Muscle layer of duodenum (tissue), 2 donors: ENCODE measurements around the gene CD9.
"Not testable (repeated sequence)": the region's sequence is repeated elsewhere in the genome, so short reads cannot be mapped to it uniquely, and the experiment has no call there.

Source experiments
- H3K27ac ChIP-seq: one replicate; pipeline ENCODE4 v1.7.0; 2013; ENCODE audit warnings: mild to moderate bottlenecking, low read length
- H3K27me3 ChIP-seq: one replicate; pipeline ENCODE4 v1.7.0; 2013; ENCODE audit warnings: low read depth, mild to moderate bottlenecking, control low read depth, low read length
- H3K36me3 ChIP-seq, 2 donors: one replicate each; pipeline ENCODE4 v1.7.0; 2013; ENCODE audit warnings: low read length in 2 of 2, control low read depth in 1 of 2, mild to moderate bottlenecking in 1 of 2; ENCODE audit not compliant: insufficient read depth in 2 of 2, control insufficient read depth in 1 of 2
- H3K4me1 ChIP-seq, 2 donors: one replicate each; pipeline ENCODE4 v1.7.0; 2013; ENCODE audit warnings: low read length in 2 of 2, mild to moderate bottlenecking in 2 of 2, control low read depth in 1 of 2, moderate library complexity in 1 of 2; ENCODE audit not compliant: insufficient read depth in 2 of 2, control insufficient read depth in 1 of 2
- H3K4me3 ChIP-seq, 2 donors: one replicate each; pipeline ENCODE4 v1.7.0; 2013; ENCODE audit warnings: low read length in 2 of 2, low read depth in 1 of 2, mild to moderate bottlenecking in 1 of 2
- H3K9me3 ChIP-seq, 2 donors: one replicate each; pipeline ENCODE4 v1.7.0; 2013; ENCODE audit warnings: low read length in 2 of 2, control low read depth in 1 of 2, mild to moderate bottlenecking in 1 of 2; ENCODE audit not compliant: control insufficient read depth in 1 of 2
- donor health status: healthy.

CD9 gene

DNA sequence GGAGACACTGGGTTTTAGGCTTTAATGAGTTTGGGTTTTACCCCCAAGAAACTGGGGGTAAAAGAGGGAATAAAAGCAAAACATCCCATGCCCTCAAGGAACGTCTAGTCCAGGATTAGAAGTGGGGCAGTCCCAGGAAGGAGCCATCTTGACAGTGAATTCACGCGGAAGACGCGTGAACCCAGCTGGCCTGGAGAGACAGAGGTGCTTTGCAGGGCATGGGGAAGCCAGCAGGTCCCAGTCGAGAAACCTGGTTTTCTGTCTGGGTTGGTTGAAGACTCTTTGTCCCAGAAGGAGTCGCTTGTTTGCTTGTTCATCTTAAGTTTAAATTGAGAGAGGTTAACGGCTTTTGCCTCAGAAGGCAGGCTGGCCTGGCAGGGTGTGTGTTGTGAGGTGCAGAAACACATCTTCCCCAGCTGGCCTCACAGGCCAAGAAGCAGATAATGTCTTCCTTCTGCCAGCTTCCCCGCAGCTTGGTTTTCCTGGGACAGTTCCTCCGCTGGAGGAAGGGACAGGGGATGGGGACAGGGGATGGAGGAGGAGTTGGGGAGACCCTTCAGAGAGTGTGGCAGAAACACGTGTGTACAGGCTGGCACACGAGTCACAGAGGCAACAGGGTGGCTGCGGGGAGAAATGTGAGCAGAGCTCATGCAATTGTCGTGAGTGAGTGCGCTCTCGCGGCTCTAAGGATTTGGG is 18.5 kb upstream of the CD9 start:
- peaks cover 16 to 27% of the 10 kb centered on the region in 2 donors for H3K4me1 ChIP-seq
- peak overlapping the region; percentile 54 for H3K27ac ChIP-seq
- H3K9me3 ChIP-seq = no peaks in the 10 kb centered on the region
- peak overlapping the region in 1 of 2 donors; percentile 18 for H3K4me3 ChIP-seq
- H3K36me3 ChIP-seq = no peaks in the 10 kb centered on the region
- no peaks in the 10 kb centered on the region for H3K27me3 ChIP-seq

DNA sequence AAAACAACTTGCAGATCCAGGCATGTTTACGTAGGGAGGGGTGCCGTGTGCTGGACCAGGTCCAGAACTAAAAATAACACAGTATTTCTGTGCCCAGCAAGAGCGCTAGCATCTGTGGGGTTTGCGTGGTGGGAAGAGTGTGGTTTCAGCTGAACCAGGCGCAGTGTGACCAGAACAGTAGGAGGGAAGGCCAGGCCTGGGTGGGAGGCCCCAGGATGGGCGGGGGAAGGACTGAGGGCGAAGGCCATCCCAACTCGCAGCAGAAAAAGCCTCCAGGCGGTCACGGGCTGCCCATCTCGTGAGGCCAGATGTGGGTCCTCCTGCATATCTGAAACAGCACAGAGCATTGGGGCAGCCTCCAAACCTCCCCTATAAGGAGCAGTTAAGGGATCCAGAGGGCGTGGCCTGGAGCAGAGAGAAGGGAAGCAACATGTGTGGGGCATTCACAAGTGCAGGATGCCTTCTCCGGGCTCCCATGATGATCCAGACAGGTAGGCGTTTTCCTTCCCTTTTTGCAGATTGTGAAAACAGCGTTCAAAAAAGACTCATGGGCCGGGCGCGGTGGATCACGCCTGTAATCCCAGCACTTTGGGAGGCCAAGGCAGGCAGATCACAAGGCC is 17.8 kb upstream of the CD9 start:
- peak overlapping the region; percentile 54 for H3K27ac ChIP-seq
- no peaks in the 10 kb centered on the region for H3K9me3 ChIP-seq
- no peaks in the 10 kb centered on the region for H3K27me3 ChIP-seq
- H3K4me3 ChIP-seq = peak overlapping the region in 1 of 2 donors; percentile 18
- no peaks in the 10 kb centered on the region for H3K36me3 ChIP-seq
- peaks cover 16 to 33% of the 10 kb centered on the region in 2 donors for H3K4me1 ChIP-seq

DNA sequence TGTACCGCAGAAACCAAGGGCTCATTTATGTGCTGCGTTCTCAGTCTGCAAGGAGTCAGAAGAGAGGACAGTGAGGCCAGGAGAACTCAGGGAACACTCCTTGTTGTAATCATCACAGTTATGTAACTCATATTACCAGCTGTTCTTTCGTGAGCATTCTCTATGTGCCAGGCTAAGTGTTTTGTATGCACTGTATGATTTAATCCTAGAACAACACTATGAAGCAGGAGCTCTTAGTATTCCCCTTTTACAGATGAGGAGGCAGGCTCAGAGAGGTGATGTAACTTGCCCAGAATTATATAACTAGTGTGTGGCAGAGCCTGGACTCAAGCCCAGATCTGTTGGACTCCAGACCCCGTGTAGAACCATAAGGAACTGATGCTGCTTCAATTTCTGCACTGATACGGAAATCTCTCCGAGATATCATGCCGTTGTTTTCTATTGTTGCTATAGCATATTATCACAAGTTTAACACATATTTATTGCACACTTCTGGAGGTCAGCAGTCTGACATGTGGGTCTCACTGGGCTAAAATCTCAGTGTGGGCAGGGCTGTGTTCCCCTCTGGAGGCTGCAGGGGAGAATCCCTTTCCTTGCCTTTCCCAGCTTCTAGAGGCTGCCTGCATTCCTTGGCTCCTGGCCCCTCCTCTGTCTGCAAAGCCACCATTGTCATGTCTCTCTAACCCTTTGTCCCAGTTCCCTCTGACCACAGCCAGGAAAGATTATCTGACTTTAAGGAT is 16.3 kb upstream of the CD9 start:
- Histone ChIP-seq H3K27me3 (no peaks in the 10 kb centered on the region), H3K4me1 (peaks cover 16 to 33% of the 10 kb centered on the region in 2 donors), H3K27ac (peak overlapping the region; percentile 33), H3K4me3 (no peak overlapping the region), H3K36me3 (no peaks in the 10 kb centered on the region), H3K9me3 (no peaks in the 10 kb centered on the region)

DNA sequence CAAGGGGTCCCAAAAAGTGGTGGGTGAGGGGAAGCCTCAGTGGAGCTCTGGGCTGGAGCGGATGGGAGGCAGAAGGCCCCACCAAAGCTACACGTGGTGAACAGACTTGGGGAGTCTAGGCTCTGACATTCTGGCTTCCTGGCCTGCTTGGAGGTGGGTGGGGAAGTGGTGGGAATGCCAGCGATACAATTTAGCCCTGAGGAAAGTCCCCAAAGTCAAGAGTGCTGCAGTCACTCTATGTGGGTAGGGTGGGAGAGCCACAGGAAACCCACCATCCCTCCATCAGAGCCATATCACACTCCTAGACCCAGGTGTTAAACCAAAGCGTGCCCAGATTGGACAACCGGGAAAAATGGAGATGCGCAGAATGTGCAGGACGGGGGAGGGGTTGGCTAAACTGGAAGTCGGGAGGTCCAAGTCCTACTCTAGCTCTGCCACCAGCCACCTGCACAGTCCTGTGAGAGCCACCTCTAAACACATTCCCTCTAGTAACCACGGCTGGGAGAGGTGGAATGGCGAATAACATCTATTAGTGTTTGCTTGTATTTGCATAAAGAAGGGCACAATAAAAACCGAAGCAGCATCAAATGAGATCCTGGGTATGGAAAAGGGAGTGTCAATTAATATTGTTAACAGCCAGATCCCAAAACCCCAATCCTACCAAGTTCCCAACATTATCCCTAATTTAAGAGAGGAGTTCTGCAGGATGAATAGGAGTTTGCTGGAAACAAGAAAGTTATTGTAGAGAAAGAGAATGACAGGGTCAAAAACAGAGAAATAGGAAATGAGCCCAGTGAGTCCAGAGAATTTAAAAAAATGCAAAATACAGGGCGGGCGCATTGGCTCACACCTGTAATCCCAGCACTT is 14.0 kb upstream of the CD9 start:
- H3K4me1 ChIP-seq = peaks cover 16 to 29% of the 10 kb centered on the region in 2 donors
- H3K4me3 ChIP-seq = no peak overlapping the region
- H3K27ac ChIP-seq = no peak overlapping the region
- no peaks in the 10 kb centered on the region for H3K36me3 ChIP-seq
- no peaks in the 10 kb centered on the region for H3K27me3 ChIP-seq
- H3K9me3 ChIP-seq = no peaks in the 10 kb centered on the region

DNA sequence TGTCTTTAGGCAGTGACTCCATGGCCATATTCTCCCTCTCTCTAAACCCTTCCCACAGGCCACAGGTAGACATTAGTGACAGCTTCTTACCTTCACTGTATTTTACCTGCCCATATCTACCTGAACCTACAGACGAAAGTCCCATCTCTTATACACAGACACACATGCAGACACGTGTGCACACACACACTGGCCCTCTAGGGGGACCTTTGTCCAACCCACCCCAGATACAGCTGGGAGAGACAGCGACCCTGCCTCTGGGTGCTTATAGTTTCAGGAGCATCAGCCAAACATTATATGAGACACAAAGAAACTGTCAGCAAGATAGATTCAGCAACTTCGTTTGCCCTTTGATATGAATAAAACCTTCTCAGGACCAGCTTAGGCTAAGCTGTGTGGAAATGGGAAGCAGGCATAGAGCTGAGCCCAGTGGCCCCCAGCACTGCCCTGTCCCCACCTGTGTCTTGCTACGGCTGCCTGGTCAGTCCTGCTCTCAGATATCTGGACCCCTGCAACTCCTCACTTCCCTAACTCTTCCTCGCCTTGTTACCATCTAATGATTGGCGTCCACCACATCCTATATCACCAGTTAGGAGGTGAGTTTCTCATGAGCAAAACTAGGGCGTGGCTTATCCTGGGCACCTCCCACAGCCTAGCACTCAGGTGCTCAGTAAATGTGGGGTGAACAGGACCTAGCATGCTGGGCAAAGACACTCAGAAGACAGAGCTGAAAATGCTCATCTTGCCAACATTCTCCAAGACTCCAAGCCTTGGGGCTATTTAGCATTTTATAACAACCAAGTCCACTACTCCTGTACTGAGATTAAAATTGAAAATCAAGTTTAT is 12.0 kb upstream of the CD9 start:
- Histone ChIP-seq H3K27ac (no peak overlapping the region), H3K9me3 (no peaks in the 10 kb centered on the region), H3K36me3 (no peaks in the 10 kb centered on the region), H3K4me1 (peaks cover 9 to 12% of the 10 kb centered on the region in 2 donors), H3K4me3 (no peak overlapping the region), H3K27me3 (no peaks in the 10 kb centered on the region)

DNA sequence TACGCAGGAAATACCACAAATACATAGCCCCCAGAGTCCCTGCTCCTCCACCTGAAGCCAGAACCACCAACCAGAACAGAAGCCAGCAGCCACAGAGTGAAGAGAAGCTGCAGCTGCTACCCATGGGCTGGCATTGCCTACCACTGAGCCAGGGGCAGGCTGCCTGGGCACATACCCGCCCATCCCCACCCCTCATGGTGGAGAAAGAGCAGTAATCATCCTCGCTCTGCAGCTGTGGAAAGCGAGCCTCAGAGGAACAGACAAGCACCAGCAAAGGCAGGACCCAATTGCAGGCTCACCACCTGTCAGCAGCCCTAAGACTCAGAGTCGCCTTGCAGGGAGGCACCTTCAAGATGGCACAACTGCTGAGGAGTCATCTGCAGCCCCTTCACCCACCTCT is 11.2 kb upstream of the CD9 start:
- Histone ChIP-seq H3K4me3 (no peak overlapping the region), H3K4me1 (peaks cover under 1 to 6% of the 10 kb centered on the region in 2 donors), H3K27ac (no peak overlapping the region), H3K36me3 (no peaks in the 10 kb centered on the region), H3K27me3 (peaks cover 3% of the 10 kb centered on the region), H3K9me3 (no peaks in the 10 kb centered on the region)

DNA sequence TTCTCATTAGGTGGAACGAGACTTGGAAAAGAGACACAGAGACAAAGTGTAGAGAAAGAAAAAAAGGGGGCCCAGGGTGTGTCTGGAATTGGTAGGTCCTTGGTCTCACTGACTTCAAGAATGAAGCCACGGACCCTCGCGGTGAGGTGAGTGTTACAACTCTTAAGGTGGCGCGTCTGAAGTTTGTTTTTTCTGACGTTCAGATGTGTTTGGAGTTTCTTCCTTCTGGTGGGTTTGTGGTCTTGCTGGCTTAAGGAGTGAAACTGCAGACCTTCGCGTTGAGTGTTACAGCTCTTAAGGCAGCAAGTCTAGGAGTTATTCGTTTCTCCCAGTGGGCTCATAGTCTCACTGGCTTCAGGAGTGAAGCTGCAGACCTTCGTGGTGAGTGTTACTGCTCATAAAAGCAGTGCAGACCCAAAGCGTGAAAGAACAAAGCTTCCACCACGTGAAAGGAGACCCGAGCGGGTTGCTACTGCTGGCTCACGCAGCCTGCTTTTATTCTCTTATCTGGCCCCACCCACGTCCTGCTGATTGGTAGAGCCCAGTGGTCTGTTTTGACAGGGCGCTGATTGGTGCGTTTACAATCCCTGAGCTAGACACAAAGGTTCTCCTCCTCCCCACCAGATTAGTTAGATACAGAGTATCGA is 10.1 kb upstream of the CD9 start:
- H3K9me3 ChIP-seq, H3K27me3 ChIP-seq, H3K4me1 ChIP-seq, H3K27ac ChIP-seq, H3K36me3 ChIP-seq, H3K4me3 ChIP-seq: not testable (repeated sequence)

DNA sequence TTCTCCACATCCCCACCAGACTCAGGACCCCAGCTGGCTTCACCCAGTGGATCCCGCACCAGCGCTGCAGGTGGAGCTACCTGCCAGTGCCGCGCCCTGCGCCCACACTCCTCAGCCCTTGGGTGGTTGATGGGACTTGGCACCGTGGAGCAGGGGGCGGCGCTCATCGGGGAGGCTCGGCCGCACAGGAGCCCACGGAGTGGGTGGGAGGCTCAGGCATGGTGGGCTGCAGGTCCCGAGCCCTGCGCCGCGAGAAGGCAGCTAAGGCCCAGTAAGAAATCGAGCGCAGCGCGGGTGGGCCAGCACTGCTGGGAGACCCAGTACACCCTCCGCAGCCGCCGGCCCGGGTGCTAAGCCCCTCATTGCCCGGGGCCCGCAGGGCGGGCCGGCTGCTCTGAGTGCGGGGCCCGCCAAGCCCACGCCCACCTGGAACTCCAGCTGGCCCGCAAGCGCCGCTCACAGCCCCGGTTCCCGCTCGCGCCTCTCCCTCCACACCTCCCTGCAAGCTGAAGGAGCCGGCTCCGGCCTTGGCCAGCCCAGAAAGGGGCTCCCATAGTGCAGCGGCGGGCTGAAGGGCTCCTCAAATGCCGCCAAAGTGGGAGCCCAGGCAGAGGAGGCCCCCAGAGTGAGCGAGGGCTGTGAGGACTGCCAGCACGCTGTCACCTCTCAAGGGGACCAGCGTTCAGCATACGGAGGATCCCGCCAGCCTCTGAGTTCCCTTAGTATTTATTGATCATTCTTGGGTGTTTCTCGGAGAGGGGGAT is 9.3 kb upstream of the CD9 start:
- not testable (repeated sequence) for H3K4me1 ChIP-seq, H3K36me3 ChIP-seq, H3K27ac ChIP-seq, H3K27me3 ChIP-seq, H3K4me3 ChIP-seq, H3K9me3 ChIP-seq

DNA sequence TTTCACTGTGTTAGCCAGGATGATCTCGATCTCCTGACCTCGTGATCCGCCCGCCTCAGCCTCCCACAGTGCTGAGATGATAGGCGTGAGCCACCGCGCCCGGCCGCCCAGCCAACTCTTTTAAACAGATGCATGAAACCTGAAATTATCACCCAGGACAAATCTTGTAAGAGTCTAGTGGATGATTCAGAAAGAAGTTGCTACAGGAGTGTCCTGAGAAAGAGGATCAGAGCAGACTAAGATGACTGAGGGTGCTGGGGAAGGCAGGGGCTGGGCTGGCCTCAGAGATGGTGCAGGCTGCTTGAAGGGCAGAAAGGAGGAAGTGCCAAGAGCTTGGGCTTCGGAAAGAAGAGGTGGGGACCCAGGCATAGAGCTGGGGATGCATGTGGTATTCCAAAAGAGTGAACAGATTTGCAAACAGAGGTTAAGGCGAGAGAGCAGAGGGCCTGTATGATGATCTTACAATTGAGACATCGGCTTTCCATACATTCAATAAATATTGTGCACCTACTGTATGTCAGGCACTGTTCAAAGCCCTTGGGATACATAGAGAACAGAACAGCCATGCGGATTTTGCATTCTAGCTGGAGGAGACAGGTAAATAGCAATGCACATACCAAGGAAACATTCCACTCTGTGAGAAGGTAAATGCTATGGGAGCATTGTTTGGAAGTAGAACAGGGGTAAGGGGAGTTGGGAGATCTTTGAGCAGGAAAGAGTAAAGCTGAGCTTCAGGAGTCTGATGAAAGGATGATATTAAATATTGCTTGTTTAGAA is 7.4 kb upstream of the CD9 start:
- H3K4me1 ChIP-seq = peaks cover 4 to 7% of the 10 kb centered on the region in 2 donors
- H3K4me3 ChIP-seq = no peak overlapping the region
- H3K36me3 ChIP-seq = no peaks in the 10 kb centered on the region
- H3K27ac ChIP-seq = no peak overlapping the region
- H3K9me3 ChIP-seq = no peaks in the 10 kb centered on the region
- H3K27me3 ChIP-seq = peaks cover 3% of the 10 kb centered on the region
